Right lobe of liver (tissue), 6 donors: ENCODE results near the gene DRD2. TPM values are rescaled to one million over a fixed set of nuclear protein-coding genes. Genes with fewer than 3 reads are reported as not detected.

Experiments
- ATAC-seq, 4 donors: fragments of 200-7000 bp; cut with Tn5 transposase; one replicate each; pipeline ENCODE4 v1.9.1; 2020; ENCODE audit warnings: mild to moderate bottlenecking in 4 of 4, moderate library complexity in 4 of 4
- DNase-seq, 3 donors: peaks; one replicate each; pipeline ENCODE4 v3.0.0-alpha.2; 2020
- H3K27ac ChIP-seq, 3 donors: fragments of 200-600 bp; one replicate each; pipeline ENCODE4 v1.8.0; 2022
- H3K27me3 ChIP-seq, 2 donors: fragments of 200-600 bp; one replicate each; pipeline ENCODE4 v1.8.0; 2022
- H3K36me3 ChIP-seq, 4 donors: fragments of 200-600 bp; sonication (generic) in 1 of 4; one replicate each; pipeline versions ENCODE4 v1.5.1 to v1.8.0; 2017 to 2022; ENCODE audit warnings: control low read depth in 1 of 4
- H3K4me1 ChIP-seq, 4 donors: fragments of 200-600 bp; sonication (generic) in 1 of 4; one replicate each; pipeline versions ENCODE4 v1.5.1 to v1.8.0; 2017 to 2022; ENCODE audit warnings: control low read depth in 1 of 4
- H3K4me3 ChIP-seq, 3 donors: fragments of 200-600 bp; one replicate each; pipeline ENCODE4 v1.8.0; 2022
- H3K9me3 ChIP-seq, 4 donors: fragments of 200-600 bp; sonication (generic) in 1 of 4; one replicate each; pipeline versions ENCODE4 v1.5.1 to v1.8.0; 2017 to 2022; ENCODE audit warnings: control low read depth in 1 of 4
- CTCF ChIP-seq, 4 donors: fragments of 200-600 bp in 3 of 4; fragments of 450-650 bp in 1 of 4; IDR thresholded peaks; one replicate each; pipeline versions ENCODE4 v1.5.1 to v1.8.0; 2016 to 2022; ENCODE audit warnings: antibody characterized with exemption in 4 of 4, mild to moderate bottlenecking in 2 of 4
- POLR2A ChIP-seq: fragments of 450-650 bp; IDR thresholded peaks from one replicate; pipeline ENCODE4 v1.6.1; 2017; ENCODE audit warnings: antibody characterized with exemption, mild to moderate bottlenecking
- WGBS: methylation state at CpG from one replicate; pipeline ENCODE4 v1.1.6; 2018; ENCODE audit warnings: low coverage, low lambda C conversion rate; ENCODE audit not compliant: insufficient coverage; ENCODE audit errors: missing lambda C conversion rate; 5-methylcytosine and 5-hydroxymethylcytosine counted together
- intact Hi-C, 2 donors: fragments of 100-400 bp; cut with DNase I; formaldehyde crosslinking; loops; one replicate each; pipeline versions ENCODE4 v1.11.2 to v1.14.1; 2022
- total RNA-seq, 6 experiments: library from RNA; depleted of rRNA in 2 of 6; stranded (reverse); fragments of >200 nt in 2 of 6; fragmentation: NEBNext Ultra II Directional in 3 of 6; extraction: Animal tissue kit (Norgen Biotek cat#: 25700) in 3 of 6; gene quantifications; one replicate each; pipeline versions ENCODE4 v1.1.0 to v1.2.4, GENCODE V29; 2016 to 2023
- donor health status: DM: no; HTN: yes; CAD: no.
- donor health status: DM: no; HTN: no; CAD: no.
- donor health status: DM: no; HTN: no; CAD: no.
- donor health status: DM: no; HTN: yes; CAD: no.
- donor health status: DM: no; HTN: yes; CAD: no.

DRD2 gene
- total RNA-seq, 6 experiments from 2014 or later = 0.13 TPM; not detected in 5

- DNase-seq = no peak
- intact Hi-C loops = no loop called here
These were observed 30.6 kb downstream of the DRD2 start for GRCh38 chr11:113444502-113445123.

GRCh38 chr11:113440816-113441215, 34.4 kb downstream of the DRD2 start:
- ATAC-seq = no peak
- H3K27me3 ChIP-seq = no peaks in the 10 kb centered on the region
- WGBS = 73% methylated on average over 2 of the region's 2 CpGs
- no peaks in the 10 kb centered on the region for H3K9me3 ChIP-seq
- no peak overlapping the region for H3K4me3 ChIP-seq
- TF ChIP-seq CTCF (IDR thresholded peaks at IDR 0.05) (no peak), POLR2A (no peak)
- H3K27ac ChIP-seq = no peak overlapping the region
- no peaks in the 10 kb centered on the region for H3K36me3 ChIP-seq
- H3K4me1 ChIP-seq = no peaks in the 10 kb centered on the region
- no peak for DNase-seq
- intact Hi-C loops = no loop called here

More at GRCh38 chr11:113444502-113445123, 30.6 kb downstream of the DRD2 start:
- no peak for ATAC-seq
- Histone ChIP-seq H3K36me3 (no peaks in the 10 kb centered on the region), H3K9me3 (no peaks in the 10 kb centered on the region), H3K27ac (no peak overlapping the region), H3K4me3 (no peak overlapping the region), H3K27me3 (no peaks in the 10 kb centered on the region), H3K4me1 (no peaks in the 10 kb centered on the region)
- TF ChIP-seq POLR2A (no peak), CTCF (IDR thresholded peaks at IDR 0.05) (no peak)
- 36% methylated on average over 7 of the region's 7 CpGs for WGBS

- no peaks in the 10 kb centered on the region for H3K4me1 ChIP-seq
- H3K27me3 ChIP-seq = no peaks in the 10 kb centered on the region
- H3K9me3 ChIP-seq = no peaks in the 10 kb centered on the region
- TF ChIP-seq POLR2A (no peak), CTCF (IDR thresholded peaks at IDR 0.05) (no peak)
- intact Hi-C loops = no loop called here
- DNase-seq (no peak), ATAC-seq (no peak)
- no peak overlapping the region for H3K27ac ChIP-seq
- H3K4me3 ChIP-seq = no peak overlapping the region
- 55% methylated on average over 6 of the region's 6 CpGs for WGBS
- no peaks in the 10 kb centered on the region for H3K36me3 ChIP-seq
These were observed 38.4 kb downstream of the DRD2 start for GRCh38 chr11:113436672-113437252.

GRCh38 chr11:113435190-113435968, 39.8 kb downstream of the DRD2 start:
- intact Hi-C loops = no loop called here
- H3K4me3 ChIP-seq = no peak overlapping the region
- DNase-seq (no peak), ATAC-seq (no peak)
- no peaks in the 10 kb centered on the region for H3K36me3 ChIP-seq
- no peaks in the 10 kb centered on the region for H3K27me3 ChIP-seq
- H3K4me1 ChIP-seq = no peaks in the 10 kb centered on the region
- 75% methylated on average over 4 of the region's 8 CpGs for WGBS
- no peaks in the 10 kb centered on the region for H3K9me3 ChIP-seq
- no peak overlapping the region for H3K27ac ChIP-seq
- TF ChIP-seq CTCF (IDR thresholded peaks at IDR 0.05) = no peak
- TF ChIP-seq POLR2A = no peak
